IPS-15b (cell line): ENCODE results near the gene TFF1.

Experiments used
- H3K27me3 ChIP-seq: one replicate; pipeline ENCODE4 v1.6.1; 2013; ENCODE audit warnings: low read length; ENCODE audit not compliant: control insufficient read depth, insufficient read depth
- H3K36me3 ChIP-seq: one replicate; pipeline ENCODE4 v1.6.1; 2013; ENCODE audit warnings: low read length; ENCODE audit not compliant: control insufficient read depth, insufficient read depth
- H3K4me1 ChIP-seq: one replicate; pipeline ENCODE4 v1.6.1; 2013; ENCODE audit warnings: mild to moderate bottlenecking, low read length; ENCODE audit not compliant: control insufficient read depth, insufficient read depth
- H3K4me3 ChIP-seq: one replicate; pipeline ENCODE4 v1.5.1; 2013; ENCODE audit warnings: low read depth, low read length
- H3K9ac ChIP-seq: one replicate; pipeline ENCODE4 v1.6.1; 2013; ENCODE audit warnings: low read depth, mild to moderate bottlenecking, low read length
- H3K9me3 ChIP-seq: one replicate; pipeline ENCODE4 v1.6.1; 2013; ENCODE audit warnings: mild to moderate bottlenecking, low read length; ENCODE audit not compliant: control insufficient read depth, insufficient read depth

Gene TFF1

GRCh38 chr21:42377211-42377950 is 11.0 kb upstream of the TFF1 start:
- Histone ChIP-seq H3K4me3 (no peak overlapping the region), H3K9ac (no peak overlapping the region), H3K36me3 (no peaks in the 10 kb centered on the region), H3K27me3 (no peaks in the 10 kb centered on the region), H3K9me3 (no peaks in the 10 kb centered on the region), H3K4me1 (peaks cover 2% of the 10 kb centered on the region)

DNA sequence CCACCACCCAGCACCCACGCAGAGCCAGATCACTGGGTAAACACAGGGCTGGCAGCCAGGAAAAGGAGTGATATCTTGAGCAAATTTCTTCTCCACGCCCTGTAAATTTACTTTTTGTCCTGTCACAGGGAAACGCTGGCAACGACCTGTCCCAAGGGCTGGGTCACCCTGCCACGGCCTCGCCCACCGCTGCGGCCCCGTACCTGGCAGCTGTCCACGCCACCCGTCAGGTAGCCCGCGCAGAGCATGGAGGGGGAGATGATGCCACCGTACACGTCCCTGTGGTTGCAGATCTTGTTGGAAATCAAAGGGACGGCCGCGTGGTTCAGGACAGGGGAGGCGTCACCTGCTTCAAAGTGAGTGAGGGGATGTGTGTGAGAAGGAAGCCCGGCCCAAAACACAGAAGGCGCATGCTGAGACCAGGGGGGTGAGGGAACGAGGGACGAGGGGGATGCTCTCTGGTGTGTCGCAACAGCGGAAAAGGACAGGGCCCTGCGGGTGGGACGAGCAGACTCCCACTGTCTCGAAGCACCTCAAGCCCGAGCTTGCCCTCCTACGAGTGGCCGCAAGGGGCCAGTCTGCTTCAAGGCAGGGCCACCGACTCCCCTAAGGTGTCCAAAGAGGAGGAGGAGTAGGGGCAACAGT is 10.1 kb upstream of the TFF1 start:
- H3K4me3 ChIP-seq = no peak overlapping the region
- H3K9me3 ChIP-seq = no peaks in the 10 kb centered on the region
- no peaks in the 10 kb centered on the region for H3K36me3 ChIP-seq
- peaks cover 2% of the 10 kb centered on the region for H3K4me1 ChIP-seq
- H3K9ac ChIP-seq = no peak overlapping the region
- no peaks in the 10 kb centered on the region for H3K27me3 ChIP-seq

DNA sequence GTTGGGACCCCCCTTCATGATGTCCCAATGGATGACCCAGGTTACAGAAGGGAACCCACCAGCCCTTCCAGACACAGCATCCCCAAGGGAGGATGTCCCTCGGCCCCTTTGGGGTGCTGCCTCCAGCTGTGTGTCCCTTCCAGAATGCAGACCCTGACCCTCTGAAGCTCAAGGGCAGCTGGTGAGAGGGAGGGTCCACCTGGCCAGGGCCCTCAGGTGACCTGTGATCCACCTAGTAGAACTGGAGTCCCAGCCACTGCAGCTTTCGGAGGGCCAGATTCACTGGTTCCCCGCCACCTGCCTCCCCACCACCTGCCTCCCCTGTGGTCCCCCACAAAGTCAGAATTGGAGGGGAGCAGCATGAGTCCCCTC is 9.6 kb upstream of the TFF1 start:
- Histone ChIP-seq H3K4me1 (peaks cover 2% of the 10 kb centered on the region), H3K36me3 (no peaks in the 10 kb centered on the region), H3K9me3 (no peaks in the 10 kb centered on the region), H3K27me3 (no peaks in the 10 kb centered on the region), H3K4me3 (no peak overlapping the region), H3K9ac (no peak overlapping the region)

GRCh38 chr21:42375506-42375905 is 9.2 kb upstream of the TFF1 start:
- no peaks in the 10 kb centered on the region for H3K36me3 ChIP-seq
- H3K9me3 ChIP-seq = no peaks in the 10 kb centered on the region
- peaks cover 2% of the 10 kb centered on the region for H3K4me1 ChIP-seq
- no peaks in the 10 kb centered on the region for H3K27me3 ChIP-seq
- H3K9ac ChIP-seq = no peak overlapping the region
- H3K4me3 ChIP-seq = no peak overlapping the region

DNA sequence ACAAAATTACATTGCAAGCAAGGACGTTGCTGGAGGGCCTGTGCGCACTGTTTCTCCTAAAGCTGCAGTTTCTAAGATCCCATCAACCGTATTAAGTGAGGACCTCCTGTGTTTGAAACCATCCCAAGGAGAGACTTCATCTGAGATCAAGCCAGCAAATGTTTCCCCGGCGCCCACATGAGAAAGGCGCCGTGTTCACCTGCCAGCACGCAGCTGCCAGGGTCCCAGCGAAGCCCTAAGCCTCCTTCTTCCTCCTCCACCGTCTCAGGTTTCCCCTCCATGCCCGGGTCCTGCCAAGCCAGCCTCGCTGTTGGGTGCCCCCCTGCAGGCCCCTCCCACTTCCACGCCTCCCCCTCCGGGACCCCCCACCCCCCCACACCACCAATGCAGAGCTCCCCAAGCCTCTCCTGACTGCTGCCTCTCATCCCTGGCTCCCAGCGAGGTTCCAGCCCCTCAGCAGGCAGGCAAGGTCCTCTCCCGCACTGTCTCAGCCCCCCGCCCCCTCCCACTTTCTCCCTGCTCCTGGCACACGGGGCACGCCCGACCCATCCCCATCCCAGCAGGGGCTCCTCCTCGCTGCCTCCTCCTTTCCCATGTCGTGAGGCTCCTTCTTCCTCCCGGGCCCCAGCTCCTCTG is 8.6 kb upstream of the TFF1 start:
- Histone ChIP-seq H3K27me3 (no peaks in the 10 kb centered on the region), H3K9ac (no peak overlapping the region), H3K36me3 (no peaks in the 10 kb centered on the region), H3K4me1 (peaks cover 2% of the 10 kb centered on the region), H3K4me3 (no peak overlapping the region), H3K9me3 (no peaks in the 10 kb centered on the region)

DNA sequence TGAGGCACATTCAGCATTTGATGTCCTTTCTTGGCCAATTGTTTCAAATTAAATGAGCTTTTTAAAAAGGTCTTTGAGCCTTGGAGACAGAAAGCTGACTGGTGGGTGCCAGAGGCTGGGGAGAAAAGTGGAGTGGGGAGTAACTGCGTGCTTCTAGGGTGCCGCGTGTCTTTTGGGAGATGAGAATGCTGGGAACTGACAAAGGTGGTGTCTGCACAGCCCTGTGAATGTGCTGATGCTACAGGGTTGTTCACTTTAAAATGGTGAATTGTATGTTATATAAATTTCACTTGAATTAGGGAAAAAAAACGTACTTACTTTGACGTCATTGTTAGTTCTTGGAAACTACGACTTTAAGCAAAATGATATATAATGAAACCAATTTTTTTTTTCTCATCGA is 8.1 kb upstream of the TFF1 start:
- no peaks in the 10 kb centered on the region for H3K9me3 ChIP-seq
- no peak overlapping the region for H3K9ac ChIP-seq
- no peak overlapping the region for H3K4me3 ChIP-seq
- no peaks in the 10 kb centered on the region for H3K27me3 ChIP-seq
- no peaks in the 10 kb centered on the region for H3K36me3 ChIP-seq
- H3K4me1 ChIP-seq = peaks cover 2% of the 10 kb centered on the region

GRCh38 chr21:42373908-42374455 is 7.6 kb upstream of the TFF1 start:
- Histone ChIP-seq H3K4me3 (no peak overlapping the region), H3K27me3 (no peaks in the 10 kb centered on the region), H3K4me1 (peaks cover 2% of the 10 kb centered on the region), H3K36me3 (no peaks in the 10 kb centered on the region), H3K9me3 (no peaks in the 10 kb centered on the region), H3K9ac (no peak overlapping the region)

GRCh38 chr21:42373196-42373907 is 7.0 kb upstream of the TFF1 start:
- H3K36me3 ChIP-seq = no peaks in the 10 kb centered on the region
- H3K4me1 ChIP-seq = peaks cover 2% of the 10 kb centered on the region
- H3K4me3 ChIP-seq = no peak overlapping the region
- no peaks in the 10 kb centered on the region for H3K27me3 ChIP-seq
- no peak overlapping the region for H3K9ac ChIP-seq
- no peaks in the 10 kb centered on the region for H3K9me3 ChIP-seq

- H3K36me3 ChIP-seq = no peaks in the 10 kb centered on the region
- peaks cover 2% of the 10 kb centered on the region for H3K4me1 ChIP-seq
- no peak overlapping the region for H3K4me3 ChIP-seq
- no peaks in the 10 kb centered on the region for H3K27me3 ChIP-seq
- no peak overlapping the region for H3K9ac ChIP-seq
- H3K9me3 ChIP-seq = no peaks in the 10 kb centered on the region
These were observed 4.7 kb upstream of the TFF1 start for GRCh38 chr21:42370894-42371654.

GRCh38 chr21:42369821-42370220 is 3.5 kb upstream of the TFF1 start:
- H3K9me3 ChIP-seq = no peaks in the 10 kb centered on the region
- H3K4me3 ChIP-seq = no peak overlapping the region
- H3K27me3 ChIP-seq = no peaks in the 10 kb centered on the region
- H3K9ac ChIP-seq = no peak overlapping the region
- no peaks in the 10 kb centered on the region for H3K36me3 ChIP-seq
- H3K4me1 ChIP-seq = no peaks in the 10 kb centered on the region
